ENCODE results near the gene HEMK1.

DNA sequence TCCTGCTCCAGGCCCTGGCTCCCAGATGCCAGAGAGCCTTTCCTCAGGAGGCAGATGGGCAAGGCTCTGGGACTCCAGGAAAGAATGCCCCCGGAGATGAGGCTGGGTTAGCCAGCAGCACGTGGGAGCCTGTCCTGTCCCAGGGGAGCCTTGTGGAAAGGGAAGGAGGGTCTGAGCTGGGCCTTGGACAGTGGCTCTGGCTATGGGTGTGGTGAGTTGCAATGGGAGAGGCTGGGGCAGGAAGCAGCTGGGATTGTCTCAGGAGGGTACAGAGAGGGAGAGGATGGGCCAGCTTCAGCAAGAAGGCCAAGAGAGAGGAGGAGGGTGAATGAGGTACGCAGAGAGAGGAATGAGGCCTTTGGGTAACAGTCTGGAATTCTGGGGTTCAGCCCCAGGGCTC is 48.5 kb upstream of the HEMK1 start:
- TF ChIP-seq, protein P1, sequence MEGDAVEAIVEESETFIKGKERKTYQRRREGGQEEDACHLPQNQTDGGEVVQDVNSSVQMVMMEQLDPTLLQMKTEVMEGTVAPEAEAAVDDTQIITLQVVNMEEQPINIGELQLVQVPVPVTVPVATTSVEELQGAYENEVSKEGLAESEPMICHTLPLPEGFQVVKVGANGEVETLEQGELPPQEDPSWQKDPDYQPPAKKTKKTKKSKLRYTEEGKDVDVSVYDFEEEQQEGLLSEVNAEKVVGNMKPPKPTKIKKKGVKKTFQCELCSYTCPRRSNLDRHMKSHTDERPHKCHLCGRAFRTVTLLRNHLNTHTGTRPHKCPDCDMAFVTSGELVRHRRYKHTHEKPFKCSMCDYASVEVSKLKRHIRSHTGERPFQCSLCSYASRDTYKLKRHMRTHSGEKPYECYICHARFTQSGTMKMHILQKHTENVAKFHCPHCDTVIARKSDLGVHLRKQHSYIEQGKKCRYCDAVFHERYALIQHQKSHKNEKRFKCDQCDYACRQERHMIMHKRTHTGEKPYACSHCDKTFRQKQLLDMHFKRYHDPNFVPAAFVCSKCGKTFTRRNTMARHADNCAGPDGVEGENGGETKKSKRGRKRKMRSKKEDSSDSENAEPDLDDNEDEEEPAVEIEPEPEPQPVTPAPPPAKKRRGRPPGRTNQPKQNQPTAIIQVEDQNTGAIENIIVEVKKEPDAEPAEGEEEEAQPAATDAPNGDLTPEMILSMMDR (IDR thresholded peaks at IDR 0.05), result no peak
- TF ChIP-seq ELF4 (CRISPR knock-in tag; IDR thresholded peaks at IDR 0.05; ENCODE audit: low read depth), result no peak
- TF ChIP-seq, protein P2, sequence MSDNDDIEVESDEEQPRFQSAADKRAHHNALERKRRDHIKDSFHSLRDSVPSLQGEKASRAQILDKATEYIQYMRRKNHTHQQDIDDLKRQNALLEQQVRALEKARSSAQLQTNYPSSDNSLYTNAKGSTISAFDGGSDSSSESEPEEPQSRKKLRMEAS (CRISPR knock-in tag; IDR thresholded peaks at IDR 0.05), result no peak
- TF ChIP-seq, protein P3, sequence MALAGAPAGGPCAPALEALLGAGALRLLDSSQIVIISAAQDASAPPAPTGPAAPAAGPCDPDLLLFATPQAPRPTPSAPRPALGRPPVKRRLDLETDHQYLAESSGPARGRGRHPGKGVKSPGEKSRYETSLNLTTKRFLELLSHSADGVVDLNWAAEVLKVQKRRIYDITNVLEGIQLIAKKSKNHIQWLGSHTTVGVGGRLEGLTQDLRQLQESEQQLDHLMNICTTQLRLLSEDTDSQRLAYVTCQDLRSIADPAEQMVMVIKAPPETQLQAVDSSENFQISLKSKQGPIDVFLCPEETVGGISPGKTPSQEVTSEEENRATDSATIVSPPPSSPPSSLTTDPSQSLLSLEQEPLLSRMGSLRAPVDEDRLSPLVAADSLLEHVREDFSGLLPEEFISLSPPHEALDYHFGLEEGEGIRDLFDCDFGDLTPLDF (CRISPR knock-in tag; IDR thresholded peaks at IDR 0.05), result no peak
- TF ChIP-seq ZNF423 (CRISPR knock-in tag; IDR thresholded peaks at IDR 0.05), result no peak
- TF ChIP-seq, protein P4, sequence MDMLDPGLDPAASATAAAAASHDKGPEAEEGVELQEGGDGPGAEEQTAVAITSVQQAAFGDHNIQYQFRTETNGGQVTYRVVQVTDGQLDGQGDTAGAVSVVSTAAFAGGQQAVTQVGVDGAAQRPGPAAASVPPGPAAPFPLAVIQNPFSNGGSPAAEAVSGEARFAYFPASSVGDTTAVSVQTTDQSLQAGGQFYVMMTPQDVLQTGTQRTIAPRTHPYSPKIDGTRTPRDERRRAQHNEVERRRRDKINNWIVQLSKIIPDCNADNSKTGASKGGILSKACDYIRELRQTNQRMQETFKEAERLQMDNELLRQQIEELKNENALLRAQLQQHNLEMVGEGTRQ (CRISPR knock-in tag; IDR thresholded peaks at IDR 0.05), result no peak
- no peak for TF ChIP-seq CREM (CRISPR knock-in tag; IDR thresholded peaks at IDR 0.05)
- TF ChIP-seq, protein P5, sequence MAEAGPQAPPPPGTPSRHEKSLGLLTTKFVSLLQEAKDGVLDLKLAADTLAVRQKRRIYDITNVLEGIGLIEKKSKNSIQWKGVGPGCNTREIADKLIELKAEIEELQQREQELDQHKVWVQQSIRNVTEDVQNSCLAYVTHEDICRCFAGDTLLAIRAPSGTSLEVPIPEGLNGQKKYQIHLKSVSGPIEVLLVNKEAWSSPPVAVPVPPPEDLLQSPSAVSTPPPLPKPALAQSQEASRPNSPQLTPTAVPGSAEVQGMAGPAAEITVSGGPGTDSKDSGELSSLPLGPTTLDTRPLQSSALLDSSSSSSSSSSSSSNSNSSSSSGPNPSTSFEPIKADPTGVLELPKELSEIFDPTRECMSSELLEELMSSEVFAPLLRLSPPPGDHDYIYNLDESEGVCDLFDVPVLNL (CRISPR knock-in tag; IDR thresholded peaks at IDR 0.05; ENCODE audit: borderline replicate concordance, low read depth), result no peak
